CD14-positive monocyte (primary cell): ENCODE data around the gene REEP3. TPM values are rescaled to one million over a fixed set of nuclear protein-coding genes. Genes with fewer than 3 reads are reported as not detected.

ENCODE experiments used
- DNase-seq, 3 donors: peaks; one replicate each; pipeline ENCODE4 v3.0.0-alpha.2; 2011 to 2022
- H2AFZ ChIP-seq: 2 replicates; pipeline ENCODE4 v1.6.0; 2012; ENCODE audit warnings: mild to moderate bottlenecking, low read depth, low read length, inconsistent platforms; ENCODE audit not compliant: insufficient read depth, poor library complexity, severe bottlenecking
- H3K27ac ChIP-seq, 2 donors: 1 replicate in 1 of 2; 2 replicates in 1 of 2; pipeline ENCODE4 v1.5.1; 2012 to 2013; ENCODE audit warnings: low read length in 2 of 2, control low read depth in 1 of 2, inconsistent platforms in 1 of 2, low read depth in 1 of 2, mild to moderate bottlenecking in 1 of 2
- H3K27me3 ChIP-seq, 2 donors: one replicate each; pipeline versions ENCODE4 v1.6.0 to v1.6.1; 2011 to 2013; ENCODE audit warnings: low read length in 2 of 2; ENCODE audit not compliant: control insufficient read depth in 2 of 2, insufficient read depth in 2 of 2
- H3K36me3 ChIP-seq, 2 donors: replicated peaks in 1 of 2; 1 replicate in 1 of 2; 2 replicates in 1 of 2; pipeline versions ENCODE4 v1.5.1 to v1.6.1; 2012 to 2013; ENCODE audit warnings: low read length in 2 of 2, control low read depth in 1 of 2, inconsistent platforms in 1 of 2, mild to moderate bottlenecking in 1 of 2; ENCODE audit not compliant: insufficient read depth in 2 of 2, control insufficient read depth in 1 of 2
- H3K4me1 ChIP-seq, 2 donors: 1 replicate in 1 of 2; 2 replicates in 1 of 2; pipeline versions ENCODE4 v1.5.1 to v1.6.1; 2012 to 2013; ENCODE audit warnings: low read length in 2 of 2, control low read depth in 1 of 2, inconsistent platforms in 1 of 2, mild to moderate bottlenecking in 1 of 2, moderate library complexity in 1 of 2; ENCODE audit not compliant: insufficient read depth in 2 of 2, control insufficient read depth in 1 of 2
- H3K4me2 ChIP-seq: replicated peaks from 2 replicates; pipeline ENCODE3; 2012; ENCODE audit warnings: low read length, moderate library complexity, mild to moderate bottlenecking; ENCODE audit not compliant: poor library complexity, severe bottlenecking; ENCODE audit errors: extremely low read depth
- H3K4me3 ChIP-seq, 3 experiments: fragments of 200-600 bp in 1 of 3; sonication (generic) in 1 of 3; replicated peaks in 1 of 3; 1 replicate in 2 of 3; 2 replicates in 1 of 3; pipeline ENCODE4 v1.5.1; 2011 to 2013; ENCODE audit warnings: low read length in 3 of 3, mild to moderate bottlenecking in 3 of 3, control low read depth in 2 of 3, low read depth in 2 of 3, inconsistent platforms in 1 of 3, moderate library complexity in 1 of 3
- H3K79me2 ChIP-seq: 2 replicates; pipeline ENCODE4 v1.6.0; 2012; ENCODE audit warnings: mild to moderate bottlenecking, control low read depth, inconsistent platforms, low read length, moderate library complexity; ENCODE audit not compliant: insufficient read depth
- H3K9ac ChIP-seq: 2 replicates; pipeline ENCODE4 v1.6.0; 2017; ENCODE audit warnings: low read length, mild to moderate bottlenecking; ENCODE audit not compliant: insufficient read depth, poor library complexity, severe bottlenecking
- H3K9me3 ChIP-seq, 2 donors: replicated peaks in 1 of 2; 1 replicate in 1 of 2; 2 replicates in 1 of 2; pipeline versions ENCODE4 v1.5.1 to v1.6.1; 2012 to 2013; ENCODE audit warnings: low read length in 2 of 2, control low read depth in 1 of 2; ENCODE audit not compliant: control insufficient read depth in 1 of 2, insufficient read depth in 1 of 2
- H4K20me1 ChIP-seq: 2 replicates; pipeline ENCODE4 v1.6.0; 2012; ENCODE audit warnings: mild to moderate bottlenecking, low read length, control low read depth, moderate library complexity; ENCODE audit not compliant: insufficient read depth
- H3K27ac Mint-ChIP-seq, 7 donors: one replicate each; pipeline ENCODE4 v1.8.0; 2020; ENCODE audit warnings: mild to moderate bottlenecking in 7 of 7, mixed read lengths in 7 of 7, moderate library complexity in 6 of 7, inconsistent platforms in 2 of 7
- H3K27me3 Mint-ChIP-seq, 3 donors: one replicate each; pipeline ENCODE4 v1.8.0; 2021 to 2022; ENCODE audit warnings: low read depth in 3 of 3, mild to moderate bottlenecking in 3 of 3, mixed read lengths in 3 of 3, moderate library complexity in 3 of 3, inconsistent platforms in 1 of 3
- H3K36me3 Mint-ChIP-seq, 2 donors: one replicate each; pipeline ENCODE4 v1.8.0; 2020; ENCODE audit warnings: mixed read lengths in 2 of 2, inconsistent platforms in 1 of 2, mild to moderate bottlenecking in 1 of 2
- H3K4me1 Mint-ChIP-seq: one replicate; pipeline ENCODE4 v1.8.0; 2020; ENCODE audit warnings: mild to moderate bottlenecking, mixed read lengths
- H3K4me3 Mint-ChIP-seq, 2 donors: one replicate each; pipeline ENCODE4 v1.8.0; 2020; ENCODE audit warnings: mild to moderate bottlenecking in 2 of 2, mixed read lengths in 2 of 2, moderate library complexity in 1 of 2
- H3K9me3 Mint-ChIP-seq, 7 donors: one replicate each; pipeline ENCODE4 v1.8.0; 2020 to 2022; ENCODE audit warnings: mixed read lengths in 7 of 7, mild to moderate bottlenecking in 6 of 7, moderate library complexity in 6 of 7, inconsistent platforms in 2 of 7
- WGBS: methylation state at CpG from one replicate; pipeline ENCODE4 v1.1.5; 2013; ENCODE audit warnings: missing lambda C conversion rate; ENCODE audit not compliant: insufficient coverage; 5-methylcytosine and 5-hydroxymethylcytosine counted together
- intact Hi-C, 2 donors: fragments of 100-400 bp; cut with micrococcal nuclease; formaldehyde crosslinking; loops; one replicate each; pipeline versions ENCODE4 v1.15.0 to v1.15.1; 2023
- polyA plus RNA-seq, 3 donors: library from polyadenylated mRNA; depleted of rRNA in 1 of 3; unstranded in 2 of 3; stranded (reverse) in 1 of 3; fragments of 300-500 nt in 2 of 3; fragments of >200 nt in 1 of 3; fragmentation: Illumina TruSeq in 2 of 3; gene quantifications; 1 replicate in 2 of 3; 2 replicates in 1 of 3; pipeline ENCODE4 v1.2.3, GENCODE V29; 2012 to 2021
- TF ChIP-seq, protein P1 (sequence below): fragments of 200-600 bp; IDR thresholded peaks from one replicate; pipeline ENCODE4 v1.8.0; 2022; ENCODE audit warnings: antibody characterized with exemption, mild to moderate bottlenecking

The REEP3 gene
- polyA plus RNA-seq, 3 donors = 9.1 to 17.7 (median 17.7) TPM

DNA sequence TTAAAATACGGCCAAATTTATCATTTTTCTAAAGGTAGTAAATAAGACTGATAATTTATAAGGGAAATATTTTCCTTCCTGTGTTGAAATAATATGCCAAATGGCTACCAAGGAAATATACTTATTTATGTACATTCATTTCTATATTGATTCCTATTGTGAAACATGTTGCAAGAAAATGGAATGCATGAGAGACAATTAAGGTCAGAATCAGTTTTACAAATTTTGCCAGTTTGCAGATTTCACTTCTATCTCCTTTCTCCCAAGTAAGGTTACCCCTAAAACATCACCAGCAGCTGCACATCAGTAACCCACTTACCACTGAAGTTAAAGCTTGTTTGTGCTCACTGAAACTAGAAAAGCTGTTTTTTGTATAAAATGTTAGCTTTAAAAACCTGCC lies 19.2 kb upstream of the REEP3 start:
- no peaks in the 10 kb centered on the region for H3K27me3 ChIP-seq
- WGBS = no CpG with 5 or more reads among the region's 1 CpG
- Mint-ChIP-seq H3K27ac (no peak overlapping the region), H3K9me3 (peaks cover 0 to 2% (median 0%) of the 10 kb centered on the region in 7 donors), H3K27me3 (peaks cover 0 to 3% (median 0%) of the 10 kb centered on the region in 3 donors), H3K4me3 (no peak overlapping the region), H3K36me3 (peaks cover 5 to 6% of the 10 kb centered on the region in 2 donors), H3K4me1 (peaks cover 39% of the 10 kb centered on the region)
- H3K27ac ChIP-seq = no peak overlapping the region
- no peaks in the 10 kb centered on the region for H3K9me3 ChIP-seq
- peaks cover 18 to 24% of the 10 kb centered on the region in 2 donors for H3K4me1 ChIP-seq
- TF ChIP-seq, protein P1, sequence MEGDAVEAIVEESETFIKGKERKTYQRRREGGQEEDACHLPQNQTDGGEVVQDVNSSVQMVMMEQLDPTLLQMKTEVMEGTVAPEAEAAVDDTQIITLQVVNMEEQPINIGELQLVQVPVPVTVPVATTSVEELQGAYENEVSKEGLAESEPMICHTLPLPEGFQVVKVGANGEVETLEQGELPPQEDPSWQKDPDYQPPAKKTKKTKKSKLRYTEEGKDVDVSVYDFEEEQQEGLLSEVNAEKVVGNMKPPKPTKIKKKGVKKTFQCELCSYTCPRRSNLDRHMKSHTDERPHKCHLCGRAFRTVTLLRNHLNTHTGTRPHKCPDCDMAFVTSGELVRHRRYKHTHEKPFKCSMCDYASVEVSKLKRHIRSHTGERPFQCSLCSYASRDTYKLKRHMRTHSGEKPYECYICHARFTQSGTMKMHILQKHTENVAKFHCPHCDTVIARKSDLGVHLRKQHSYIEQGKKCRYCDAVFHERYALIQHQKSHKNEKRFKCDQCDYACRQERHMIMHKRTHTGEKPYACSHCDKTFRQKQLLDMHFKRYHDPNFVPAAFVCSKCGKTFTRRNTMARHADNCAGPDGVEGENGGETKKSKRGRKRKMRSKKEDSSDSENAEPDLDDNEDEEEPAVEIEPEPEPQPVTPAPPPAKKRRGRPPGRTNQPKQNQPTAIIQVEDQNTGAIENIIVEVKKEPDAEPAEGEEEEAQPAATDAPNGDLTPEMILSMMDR = no peak
- H3K36me3 ChIP-seq = peaks cover 0 to 3% of the 10 kb centered on the region in 2 donors
- peaks cover 94% of the 10 kb centered on the region for H3K79me2 ChIP-seq
- H4K20me1 ChIP-seq = peaks cover 51% of the 10 kb centered on the region
- H3K4me2 ChIP-seq = no peak overlapping the region
- no peak overlapping the region for H3K9ac ChIP-seq
- no peak overlapping the region for H2AFZ ChIP-seq
- intact Hi-C loops = no loop called here
- DNase-seq = no peak
- H3K4me3 ChIP-seq = no peak overlapping the region

DNA sequence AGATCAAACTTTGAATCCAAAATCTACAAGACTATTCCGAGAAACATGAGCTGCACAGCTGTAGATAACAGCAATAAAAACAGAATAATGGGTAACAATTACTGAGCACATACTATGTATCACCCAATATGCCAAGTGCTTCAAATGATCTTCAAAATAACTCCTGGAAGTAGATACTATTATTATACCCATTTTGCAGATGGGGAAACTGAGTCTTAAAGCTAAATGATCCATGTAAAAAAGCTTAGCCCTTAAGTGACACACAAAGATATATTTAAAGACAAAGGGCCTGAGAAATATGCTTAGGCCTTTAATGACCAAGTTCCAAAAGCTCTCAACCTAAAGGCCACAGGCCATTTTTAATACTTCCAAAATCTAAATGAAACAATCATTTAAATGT lies 18.4 kb upstream of the REEP3 start:
- Mint-ChIP-seq H3K4me1 (peaks cover 31% of the 10 kb centered on the region), H3K27me3 (peaks cover 0 to 3% (median 0%) of the 10 kb centered on the region in 3 donors), H3K27ac (no peak overlapping the region), H3K4me3 (no peak overlapping the region), H3K9me3 (peaks cover 0 to 2% (median 0%) of the 10 kb centered on the region in 7 donors), H3K36me3 (peaks cover 6 to 7% of the 10 kb centered on the region in 2 donors)
- Histone ChIP-seq H3K36me3 (peaks cover 0 to 3% of the 10 kb centered on the region in 2 donors), H3K79me2 (peaks cover 90% of the 10 kb centered on the region), H3K27me3 (no peaks in the 10 kb centered on the region), H3K4me3 (no peak overlapping the region), H2AFZ (no peak overlapping the region), H3K9ac (no peak overlapping the region), H3K9me3 (no peaks in the 10 kb centered on the region), H3K4me1 (peaks cover 13 to 19% of the 10 kb centered on the region in 2 donors), H3K27ac (no peak overlapping the region), H4K20me1 (peaks cover 50% of the 10 kb centered on the region), H3K4me2 (no peak overlapping the region)
- intact Hi-C loops = no loop called here
- no peak for DNase-seq
- WGBS = no CpG with 5 or more reads among the region's 1 CpG
- TF ChIP-seq, protein P1 = no peak
